Measurements from ENCODE around the gene ESR1. TPM values are rescaled to one million over a fixed set of nuclear protein-coding genes. Genes with fewer than 3 reads are reported as not detected.

Gene ESR1
- total RNA-seq, 1 experiment from 2014 or later: not detected

DNA sequence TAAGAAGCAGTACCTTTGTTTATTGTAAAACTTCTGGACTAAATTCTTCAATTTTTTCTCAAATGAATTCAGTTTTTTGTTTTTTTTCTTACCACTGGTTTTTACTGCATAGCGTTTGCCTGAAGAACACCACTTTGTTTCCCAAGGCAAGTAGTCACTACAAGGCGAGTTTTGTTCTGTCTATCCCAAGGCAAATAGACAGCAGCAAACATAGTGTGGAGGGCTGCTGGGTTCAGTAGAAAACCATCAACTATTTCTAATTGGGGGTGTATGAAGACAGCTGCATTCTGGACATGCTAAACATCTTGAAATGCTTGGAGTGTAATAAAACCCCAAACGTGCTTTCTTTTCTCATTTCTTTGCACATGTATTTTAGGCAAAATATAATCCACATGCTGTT lies 197.4 kb downstream of the ESR1 start:
- Histone ChIP-seq H3K4me2 (ENCODE audit: insufficient read depth, insufficient read length, low read length) (no peak overlapping the region), H3K4ac (ENCODE audit: low read depth, low read length) (no peak overlapping the region), H3K27ac (ENCODE audit: insufficient read length, low read depth, low read length) (no peak overlapping the region), H3T11ph (ENCODE audit: low read length) (no peak overlapping the region), H3K79me2 (ENCODE audit: insufficient read depth, low read length) (no peaks in the 10 kb centered on the region), H3K14ac (ENCODE audit: insufficient read depth, low read length) (no peak overlapping the region), H3K27me3 (ENCODE audit: insufficient read depth, low read length) (no peaks in the 10 kb centered on the region), H2BK120ac (ENCODE audit: low read depth, low read length, poor library complexity, severe bottlenecking) (no peak overlapping the region), H2BK5ac (ENCODE audit: insufficient read length, low read length) (no peak overlapping the region), H3K56ac (ENCODE audit: insufficient read length, low read depth, low read length) (no peak overlapping the region), H3K4me1 (ENCODE audit: insufficient read depth, low read length) (no peaks in the 10 kb centered on the region), H3K9ac (ENCODE audit: extremely low read depth, insufficient read length, low read length) (no peak overlapping the region), H4K91ac (ENCODE audit: insufficient read length, low read depth, low read length) (no peak overlapping the region), H3K23ac (ENCODE audit: insufficient read length, low read depth, low read length) (no peak overlapping the region), H3K23me2 (ENCODE audit: insufficient read length, low read depth, low read length, poor library complexity, severe bottlenecking) (no peaks in the 10 kb centered on the region), H2AK5ac (ENCODE audit: insufficient read length, low read length) (no peak overlapping the region), H2BK12ac (ENCODE audit: insufficient read length, low read depth, low read length) (no peak overlapping the region), H3K9me3 (ENCODE audit: control insufficient read depth, low read depth, low read length) (no peaks in the 10 kb centered on the region), H4K20me1 (ENCODE audit: control insufficient read depth, insufficient read depth, insufficient read length) (no peaks in the 10 kb centered on the region), H4K5ac (ENCODE audit: insufficient read length, low read depth, low read length) (no peak overlapping the region), H2BK15ac (ENCODE audit: low read depth, low read length) (no peak overlapping the region), H2BK20ac (ENCODE audit: low read depth, low read length, poor library complexity, severe bottlenecking) (no peak overlapping the region), H3K18ac (ENCODE audit: insufficient read length, low read depth, low read length) (no peak overlapping the region), H4K8ac (replicated peaks; ENCODE audit: insufficient read length, low read depth, low read length) (no peak overlapping the region), H3K79me1 (ENCODE audit: insufficient read depth, low read depth, low read length, poor library complexity, severe bottlenecking) (no peaks in the 10 kb centered on the region), H2AFZ (ENCODE audit: low read length) (no peak overlapping the region)
- no CpG with 5 or more reads among the region's 3 CpGs for WGBS (ENCODE audit: extremely low coverage, insufficient read length, low lambda C conversion rate)
- H3K27me3 Mint-ChIP-seq (ENCODE audit: low read depth): no peaks in the 10 kb centered on the region; the same call in 1 of the 2 replicates
- H3K4me3 Mint-ChIP-seq: no peak overlapping the region
- H3K27ac Mint-ChIP-seq: no peak overlapping the region
- H3K9me3 Mint-ChIP-seq: no peaks in the 10 kb centered on the region; a peak in 1 of 5 replicates
- H3K4me1 Mint-ChIP-seq: no peaks in the 10 kb centered on the region
- DNase-seq: no peak
- TF ChIP-seq, protein P1, sequence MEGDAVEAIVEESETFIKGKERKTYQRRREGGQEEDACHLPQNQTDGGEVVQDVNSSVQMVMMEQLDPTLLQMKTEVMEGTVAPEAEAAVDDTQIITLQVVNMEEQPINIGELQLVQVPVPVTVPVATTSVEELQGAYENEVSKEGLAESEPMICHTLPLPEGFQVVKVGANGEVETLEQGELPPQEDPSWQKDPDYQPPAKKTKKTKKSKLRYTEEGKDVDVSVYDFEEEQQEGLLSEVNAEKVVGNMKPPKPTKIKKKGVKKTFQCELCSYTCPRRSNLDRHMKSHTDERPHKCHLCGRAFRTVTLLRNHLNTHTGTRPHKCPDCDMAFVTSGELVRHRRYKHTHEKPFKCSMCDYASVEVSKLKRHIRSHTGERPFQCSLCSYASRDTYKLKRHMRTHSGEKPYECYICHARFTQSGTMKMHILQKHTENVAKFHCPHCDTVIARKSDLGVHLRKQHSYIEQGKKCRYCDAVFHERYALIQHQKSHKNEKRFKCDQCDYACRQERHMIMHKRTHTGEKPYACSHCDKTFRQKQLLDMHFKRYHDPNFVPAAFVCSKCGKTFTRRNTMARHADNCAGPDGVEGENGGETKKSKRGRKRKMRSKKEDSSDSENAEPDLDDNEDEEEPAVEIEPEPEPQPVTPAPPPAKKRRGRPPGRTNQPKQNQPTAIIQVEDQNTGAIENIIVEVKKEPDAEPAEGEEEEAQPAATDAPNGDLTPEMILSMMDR (conservative IDR thresholded peaks at IDR 0.05): no peak
- H3K36me3 Mint-ChIP-seq (ENCODE audit: insufficient read depth in 1 of 3, low read depth in 3 of 3): no peaks in the 10 kb centered on the region
